ENCODE results near the gene CGRRF1.

Gene CGRRF1

DNA sequence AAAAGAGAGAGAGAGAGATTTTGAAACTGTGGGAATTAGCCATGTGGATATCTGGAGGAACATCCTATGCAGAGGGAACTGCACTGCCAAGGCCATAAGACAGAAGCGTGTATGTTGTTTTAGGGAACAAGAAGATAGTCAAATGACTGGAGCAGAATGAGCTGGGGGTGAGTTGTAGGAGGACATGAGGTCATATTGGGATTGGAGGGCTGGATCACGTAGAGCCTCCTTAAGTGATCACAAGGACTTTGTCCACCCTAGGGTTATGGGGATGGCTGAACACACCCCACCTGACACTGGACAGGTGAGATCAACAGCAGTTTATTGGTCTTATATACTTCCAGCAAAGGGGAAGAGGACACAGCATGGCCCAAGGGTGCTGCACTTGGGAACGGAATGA lies 8.2 kb upstream of the CGRRF1 start:
- TF ChIP-seq GATA1 (IDR thresholded peaks at IDR 0.05; ENCODE audit: low read depth, low read length): no peak
- no peak for DNase-seq

DNA sequence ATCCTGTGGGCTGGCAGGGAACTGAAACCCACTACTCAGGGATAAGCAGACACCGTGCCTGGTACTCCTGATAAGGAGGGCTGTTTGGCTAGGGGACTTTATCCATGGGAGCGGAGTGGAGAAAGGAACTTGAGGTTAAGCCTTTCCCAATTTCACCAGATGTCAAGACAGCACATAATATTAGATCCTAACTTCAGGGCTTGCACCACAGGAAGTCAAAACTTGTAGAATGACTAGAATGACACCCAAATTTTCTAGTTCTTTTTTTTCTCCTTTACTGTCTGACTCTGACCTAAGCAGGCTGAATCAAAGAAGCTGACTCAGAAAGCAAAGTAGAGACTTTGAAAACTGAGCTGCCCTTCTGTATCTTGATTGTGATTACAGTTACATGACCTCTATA lies 7.1 kb upstream of the CGRRF1 start:
- no peak for DNase-seq
- TF ChIP-seq GATA1 (IDR thresholded peaks at IDR 0.05; ENCODE audit: low read depth, low read length) (no peak), POLR2A (IDR thresholded peaks at IDR 0.05; ENCODE audit: low read length) (no peak)

DNA sequence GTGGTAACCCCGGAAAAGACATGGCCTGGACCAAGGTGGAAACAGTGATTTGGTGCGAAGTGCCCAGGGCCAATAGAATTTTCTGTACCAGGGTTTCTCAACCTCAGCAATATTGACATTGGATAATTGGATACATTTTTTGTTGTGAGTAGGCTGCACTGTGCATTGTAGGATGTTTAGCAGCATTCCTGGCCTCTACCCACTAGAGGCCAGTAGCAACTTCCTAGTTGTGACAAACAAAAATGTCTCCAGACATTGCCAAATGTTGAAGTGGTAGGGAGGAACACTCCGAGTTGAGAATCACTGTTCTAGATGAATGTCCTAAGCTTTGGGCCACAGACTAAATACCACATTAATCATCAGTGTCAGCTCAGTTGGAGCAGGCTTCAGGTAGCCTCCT lies 6.2 kb upstream of the CGRRF1 start:
- TF ChIP-seq GATA1 (IDR thresholded peaks at IDR 0.05; ENCODE audit: low read depth, low read length) (no peak), POLR2A (IDR thresholded peaks at IDR 0.05; ENCODE audit: low read length) (no peak)
- DNase-seq: peak; percentile 15 to 23

DNA sequence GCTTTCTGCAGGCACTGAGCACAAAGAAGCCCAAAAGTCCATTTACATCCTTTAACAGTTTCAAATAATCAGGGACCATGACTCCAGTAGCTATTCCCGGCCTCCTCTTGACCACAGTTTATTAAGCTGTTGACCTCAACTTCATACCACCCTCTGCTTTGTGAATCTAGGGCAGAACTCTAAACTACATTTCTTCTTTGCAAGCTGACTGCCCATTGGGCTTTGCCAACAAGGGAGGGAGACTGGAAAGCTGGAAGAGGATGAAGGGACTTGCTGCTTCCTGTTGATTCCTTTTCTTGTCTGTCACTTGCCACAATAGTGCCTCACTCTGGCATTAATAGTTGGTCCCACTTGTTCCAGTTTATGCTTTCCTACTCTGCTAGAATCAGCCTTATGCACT lies 2.7 kb downstream of the CGRRF1 start:
- no peak for DNase-seq
- TF ChIP-seq GATA1 (IDR thresholded peaks at IDR 0.05; ENCODE audit: low read depth, low read length) (no peak), POLR2A (IDR thresholded peaks at IDR 0.05; ENCODE audit: low read length) (no peak)

DNA sequence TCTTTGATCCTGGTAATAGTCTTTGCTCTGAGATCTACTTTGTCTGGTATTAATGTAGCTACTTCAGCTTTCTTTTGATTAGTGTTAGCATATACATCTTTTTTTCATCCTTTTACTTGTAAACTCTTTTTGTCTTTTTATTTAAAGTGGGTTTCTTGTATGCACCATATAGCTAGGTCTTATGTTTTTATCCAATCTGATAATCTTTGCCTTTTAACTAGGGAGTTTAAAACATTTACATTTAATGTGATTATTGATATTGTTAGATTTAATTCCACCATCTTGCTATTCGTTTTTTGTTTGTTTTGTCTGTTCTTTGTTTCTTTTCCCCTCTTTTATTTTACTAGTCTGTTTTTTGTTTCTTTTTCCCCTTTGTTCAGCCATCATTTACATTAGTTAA lies 6.0 kb downstream of the CGRRF1 start:
- TF ChIP-seq POLR2A (IDR thresholded peaks at IDR 0.05; ENCODE audit: low read length): no peak
- DNase-seq: no peak

DNA sequence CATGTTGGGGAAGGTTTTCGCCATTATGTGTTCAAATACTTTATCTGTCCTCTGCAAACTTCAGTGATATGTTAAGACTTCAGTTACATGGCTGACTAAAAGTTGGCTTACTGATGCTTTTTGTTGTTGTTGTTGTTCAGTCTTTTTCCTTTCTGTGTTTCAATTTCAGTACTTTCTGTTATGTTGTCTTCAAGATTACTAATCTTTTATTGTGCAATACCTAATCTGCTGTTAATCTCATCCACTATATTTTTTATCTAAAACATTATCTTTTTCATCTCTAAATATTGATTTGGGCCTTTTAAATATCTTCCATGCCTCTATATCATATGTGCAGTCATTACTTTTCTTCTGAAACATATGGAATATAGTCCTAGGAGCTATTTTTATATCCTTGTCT lies 7.0 kb downstream of the CGRRF1 start:
- no peak for DNase-seq
- TF ChIP-seq GATA1 (IDR thresholded peaks at IDR 0.05; ENCODE audit: low read depth, low read length) (no peak), POLR2A (IDR thresholded peaks at IDR 0.05; ENCODE audit: low read length) (no peak)

DNA sequence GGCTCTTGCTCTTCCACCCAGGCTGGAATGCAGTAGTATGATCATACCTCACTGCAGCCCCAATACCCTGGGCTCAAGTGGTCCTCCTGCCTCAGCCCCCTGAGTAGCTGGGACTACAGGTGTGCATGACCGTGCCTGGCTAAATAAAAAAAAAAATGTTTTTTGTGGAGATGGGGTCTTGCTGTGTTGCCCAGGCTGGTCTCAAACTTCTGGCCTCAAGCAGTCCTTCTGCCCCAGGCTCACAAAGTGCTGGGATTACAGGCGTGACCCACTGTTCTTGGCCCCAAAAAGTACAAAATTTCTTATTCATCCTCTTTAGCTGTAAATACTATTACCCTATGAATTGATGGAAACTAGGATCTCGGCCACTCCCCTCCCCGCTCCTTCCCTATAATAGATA lies 14.7 kb downstream of the CGRRF1 start:
- no peak for DNase-seq
- no peak for TF ChIP-seq GATA1 (IDR thresholded peaks at IDR 0.05; ENCODE audit: low read depth, low read length)
- TF ChIP-seq POLR2A (IDR thresholded peaks at IDR 0.05; ENCODE audit: low read length): no peak

DNA sequence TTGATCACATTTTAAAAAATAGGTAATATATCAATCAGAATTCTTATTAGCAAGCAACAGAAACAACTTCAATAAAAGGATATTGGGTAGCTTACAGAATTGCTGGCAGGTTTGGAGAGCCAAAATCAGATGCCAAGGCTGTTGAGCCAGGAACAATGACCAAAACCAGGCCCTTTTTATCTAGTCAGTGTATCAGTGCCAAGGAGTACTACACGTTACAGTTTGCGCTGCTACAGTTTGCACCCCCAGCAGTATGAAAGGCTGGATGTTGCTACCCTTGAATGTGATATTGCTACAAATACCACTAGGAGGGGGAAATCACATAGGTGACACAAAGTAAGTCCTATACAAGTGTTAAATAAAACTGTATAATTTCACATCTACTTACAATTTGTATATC lies 19.3 kb downstream of the CGRRF1 start:
- no peak for DNase-seq
- TF ChIP-seq GATA1 (IDR thresholded peaks at IDR 0.05; ENCODE audit: low read depth, low read length): no peak
- no peak for TF ChIP-seq POLR2A (IDR thresholded peaks at IDR 0.05; ENCODE audit: low read length)

DNA sequence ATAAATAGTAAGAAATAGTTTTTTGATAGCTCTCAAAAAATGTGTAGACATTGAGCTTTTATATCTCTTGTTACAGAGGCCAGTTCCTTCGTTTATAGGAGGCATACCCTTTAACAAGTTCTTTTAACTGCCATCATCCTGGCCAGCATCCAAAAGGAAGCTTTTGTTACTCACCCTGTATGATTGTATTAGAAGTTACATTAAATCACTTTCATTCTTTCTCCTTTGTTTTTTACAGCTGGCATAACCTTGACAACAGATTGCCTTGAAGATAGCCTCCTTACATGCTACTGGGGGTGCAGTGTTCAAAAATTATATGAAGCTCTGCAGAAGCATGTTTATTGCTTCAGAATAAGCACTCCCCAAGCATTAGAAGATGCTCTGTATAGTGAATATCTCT lies 20.1 kb downstream of the CGRRF1 start:
- TF ChIP-seq POLR2A (IDR thresholded peaks at IDR 0.05; ENCODE audit: low read length) (no peak), GATA1 (IDR thresholded peaks at IDR 0.05; ENCODE audit: low read depth, low read length) (no peak)
- no peak for DNase-seq

DNA sequence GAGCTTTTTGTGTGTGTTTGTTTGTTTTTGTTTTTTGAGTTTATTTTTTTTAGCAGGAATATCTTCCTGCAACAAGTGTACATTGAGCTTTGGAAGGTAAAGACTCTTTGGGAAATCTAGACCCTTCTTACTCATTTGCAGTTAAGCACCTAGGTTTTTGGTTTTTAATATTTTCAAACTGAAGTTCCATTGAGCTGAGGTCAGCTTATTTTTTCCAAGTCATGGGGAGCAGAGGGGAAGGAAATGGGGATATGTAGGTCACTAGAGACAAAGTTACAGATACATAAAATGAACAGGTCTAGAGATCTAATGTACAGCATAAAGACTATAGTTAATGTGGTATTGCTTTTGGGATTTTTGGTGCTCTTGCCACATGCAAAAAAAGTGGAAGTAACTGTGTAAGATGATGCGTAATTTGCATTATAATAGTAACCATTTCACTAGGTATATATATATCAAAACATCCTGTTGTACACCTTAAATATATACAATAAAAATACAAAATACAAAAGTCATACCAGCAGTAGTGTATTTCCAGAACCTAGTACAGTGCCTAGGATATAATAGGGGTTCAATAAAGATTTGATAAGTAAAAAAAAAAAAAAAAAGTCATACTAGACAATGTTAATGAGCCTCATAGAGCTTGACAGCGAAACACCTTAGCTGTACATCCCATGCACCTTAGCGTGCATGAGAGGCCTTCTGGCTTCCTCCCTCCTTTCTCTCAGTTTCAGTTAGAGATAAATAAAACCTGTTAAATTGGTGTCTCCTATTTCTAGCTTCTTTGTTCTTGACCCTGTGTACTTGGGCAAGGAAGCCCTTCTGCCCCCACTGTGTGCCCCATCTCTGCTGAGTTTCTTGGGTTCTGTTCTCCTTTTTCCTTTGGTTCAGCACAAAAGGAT lies 22.7 kb downstream of the CGRRF1 start:
- no peak for TF ChIP-seq POLR2A (IDR thresholded peaks at IDR 0.05; ENCODE audit: low read length)
- no peak for TF ChIP-seq GATA1 (IDR thresholded peaks at IDR 0.05; ENCODE audit: low read depth, low read length)

DNA sequence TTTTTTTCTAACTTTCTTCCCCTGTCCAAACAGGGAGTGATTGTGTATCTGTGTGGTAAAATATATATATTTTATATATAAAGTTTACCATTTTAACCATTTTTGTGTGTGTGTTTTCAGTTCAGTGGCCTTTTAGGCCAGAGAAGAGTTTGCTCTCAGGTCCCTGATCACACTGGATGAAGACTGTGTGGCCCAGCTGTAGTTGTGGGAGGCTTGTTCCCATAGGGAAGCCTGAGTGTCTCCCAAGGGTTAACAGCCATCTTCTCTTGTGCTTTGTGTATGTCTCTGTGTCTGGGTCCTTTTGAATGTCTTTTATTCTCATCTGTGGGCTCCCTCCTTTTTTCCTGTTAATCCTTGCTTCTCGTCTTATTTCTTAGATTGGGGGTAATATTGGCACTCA lies 23.4 kb downstream of the CGRRF1 start:
- DNase-seq: no peak
- TF ChIP-seq POLR2A (IDR thresholded peaks at IDR 0.05; ENCODE audit: low read length): no peak
- no peak for TF ChIP-seq GATA1 (IDR thresholded peaks at IDR 0.05; ENCODE audit: low read depth, low read length)

More for the DNA sequence above, 22.7 kb downstream of the CGRRF1 start:
- DNase-seq: no peak

DNA sequence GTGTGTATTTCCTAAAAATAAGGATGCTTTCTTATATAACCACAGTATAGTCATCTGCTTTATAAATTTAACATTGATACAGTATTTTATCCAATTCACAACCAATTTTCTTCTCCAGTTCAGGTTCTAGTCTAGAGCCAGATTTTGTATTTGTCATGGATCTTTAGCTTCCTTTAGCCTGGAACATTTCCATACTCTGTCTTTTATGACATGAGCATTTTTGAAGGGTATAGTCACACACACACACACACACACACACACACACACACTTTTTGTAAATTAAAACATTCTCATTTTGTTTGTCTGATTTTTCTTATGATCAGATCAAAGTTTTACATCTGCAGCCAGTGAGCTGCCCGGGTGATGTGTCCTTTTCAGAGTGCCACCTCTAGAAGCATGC lies 25.4 kb downstream of the CGRRF1 start:
- no peak for DNase-seq
- no peak for TF ChIP-seq GATA1 (IDR thresholded peaks at IDR 0.05; ENCODE audit: low read depth, low read length)

DNA sequence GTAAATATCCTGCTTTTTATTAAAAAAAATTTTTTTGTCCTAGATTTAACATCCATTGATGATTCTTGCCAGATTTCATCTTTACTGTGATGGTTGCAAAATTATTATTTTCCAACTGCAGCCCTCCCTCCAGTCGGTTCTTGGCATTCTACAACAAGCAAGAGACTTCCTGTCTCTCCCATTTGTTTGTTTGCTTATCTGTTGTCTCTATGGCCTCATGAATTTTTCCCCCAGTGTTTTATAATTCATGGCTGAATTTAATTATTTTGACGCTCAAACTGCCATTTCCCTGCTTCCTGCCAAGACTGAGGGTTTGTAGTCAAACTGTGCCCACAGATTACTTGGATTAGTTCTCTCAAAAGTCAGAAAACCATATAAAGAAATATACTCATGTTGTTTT lies 25.9 kb downstream of the CGRRF1 start:
- no peak for DNase-seq
- no peak for TF ChIP-seq GATA1 (IDR thresholded peaks at IDR 0.05; ENCODE audit: low read depth, low read length)
- no peak for TF ChIP-seq POLR2A (IDR thresholded peaks at IDR 0.05; ENCODE audit: low read length)

DNA sequence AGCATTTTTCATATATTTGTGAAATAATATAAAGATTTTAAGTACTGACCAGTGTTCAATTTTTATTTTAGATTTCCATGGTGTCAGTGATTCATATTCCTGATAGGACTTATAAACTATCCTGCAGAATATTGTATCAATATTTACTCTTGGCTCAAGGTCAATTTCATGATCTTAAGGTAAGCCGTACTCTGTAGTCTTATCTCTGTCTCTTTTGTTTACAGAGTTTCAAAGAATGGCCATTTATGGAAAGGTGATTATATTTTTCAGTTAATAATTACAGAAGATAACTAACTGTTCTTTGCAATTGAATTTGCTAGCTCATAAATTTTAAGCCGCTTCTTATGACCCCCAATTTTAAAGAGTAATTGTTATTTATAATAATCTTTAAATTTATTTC lies 27.9 kb downstream of the CGRRF1 start:
- TF ChIP-seq GATA1 (IDR thresholded peaks at IDR 0.05; ENCODE audit: low read depth, low read length): no peak
- TF ChIP-seq POLR2A (IDR thresholded peaks at IDR 0.05; ENCODE audit: low read length): no peak
- no peak for DNase-seq

DNA sequence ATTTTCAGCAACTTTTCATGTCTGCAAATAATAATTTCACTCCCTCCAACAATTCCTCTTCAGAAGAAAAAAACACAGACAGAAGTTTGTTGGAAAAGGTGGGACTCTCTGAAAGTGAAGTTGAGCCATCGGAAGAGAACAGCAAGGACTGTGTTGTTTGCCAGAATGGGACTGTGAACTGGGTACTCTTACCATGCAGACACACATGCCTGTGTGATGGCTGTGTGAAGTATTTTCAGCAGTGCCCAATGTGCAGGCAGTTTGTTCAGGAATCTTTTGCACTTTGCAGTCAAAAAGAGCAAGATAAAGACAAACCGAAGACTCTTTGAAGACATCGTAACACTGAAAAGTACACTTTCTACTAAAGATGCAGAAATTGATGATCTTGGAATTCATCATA lies 28.3 kb downstream of the CGRRF1 start:
- no peak for TF ChIP-seq GATA1 (IDR thresholded peaks at IDR 0.05; ENCODE audit: low read depth, low read length)
- no peak for TF ChIP-seq POLR2A (IDR thresholded peaks at IDR 0.05; ENCODE audit: low read length)
- no peak for DNase-seq
